DOHH2 (cell line): ENCODE measurements around the gene GPR42.

ENCODE experiments used
- H3F3A ChIP-seq: fragments of 200-600 bp; sonication (generic), shearing (Covaris generic); 2 replicates; pipeline ENCODE4 v1.6.0; 2016; ENCODE audit warnings: antibody characterized with exemption, mild to moderate bottlenecking; ENCODE audit not compliant: control insufficient read depth, insufficient read depth
- H3K27ac ChIP-seq: fragments of 200-600 bp; sonication (generic); 2 replicates; pipeline ENCODE4 v1.5.1; 2014; ENCODE audit warnings: low read depth, mild to moderate bottlenecking, low read length, moderate library complexity
- H3K27me3 ChIP-seq: fragments of 200-600 bp; sonication (generic); 2 replicates; pipeline ENCODE4 v1.6.1; 2014; ENCODE audit warnings: mild to moderate bottlenecking, low read length, mixed read lengths; ENCODE audit not compliant: control insufficient read depth
- H3K36me3 ChIP-seq: fragments of 200-600 bp; sonication (generic); 2 replicates; pipeline ENCODE4 v1.6.1; 2014; ENCODE audit warnings: mild to moderate bottlenecking, low read length, moderate library complexity, mixed read lengths; ENCODE audit not compliant: control insufficient read depth
- H3K4me1 ChIP-seq: fragments of 200-600 bp; sonication (generic); 2 replicates; pipeline ENCODE4 v1.6.1; 2014; ENCODE audit warnings: mild to moderate bottlenecking, low read length, mixed read lengths; ENCODE audit not compliant: control insufficient read depth
- H3K4me2 ChIP-seq: fragments of 200-600 bp; sonication (generic); 2 replicates; pipeline ENCODE4 v1.6.0; 2014; ENCODE audit warnings: mild to moderate bottlenecking, low read length, moderate library complexity
- H3K4me3 ChIP-seq: fragments of 200-600 bp; sonication (generic); 2 replicates; pipeline ENCODE4 v1.5.1; 2014; ENCODE audit warnings: mild to moderate bottlenecking, low read length, mixed read lengths
- H3K79me2 ChIP-seq: fragments of 200-600 bp; sonication (generic); 2 replicates; pipeline ENCODE4 v1.6.1; 2014; ENCODE audit warnings: mild to moderate bottlenecking, low read length, mixed read lengths; ENCODE audit not compliant: control insufficient read depth
- H3K9me2 ChIP-seq: fragments of 200-600 bp; sonication (generic); replicated peaks from 2 replicates; pipeline ENCODE4 v1.6.1; 2014; ENCODE audit warnings: mild to moderate bottlenecking, low read length, mixed read lengths; ENCODE audit not compliant: control insufficient read depth
- H3K9me3 ChIP-seq: fragments of 200-600 bp; sonication (generic); 2 replicates; pipeline ENCODE4 v1.6.1; 2014; ENCODE audit warnings: antibody characterized with exemption, low read length, mixed read lengths; ENCODE audit not compliant: control insufficient read depth, insufficient read depth
- H4K20me1 ChIP-seq: fragments of 200-600 bp; sonication (generic); 2 replicates; pipeline ENCODE4 v1.6.0; 2014; ENCODE audit warnings: low read depth, mild to moderate bottlenecking, antibody characterized with exemption, low read length, moderate library complexity; ENCODE audit not compliant: control insufficient read depth, insufficient read depth
- EZH2phosphoT487 ChIP-seq: fragments of 200-600 bp; sonication (generic); IDR thresholded peaks from 2 replicates; pipeline ENCODE4 v1.6.1; 2017; ENCODE audit warnings: borderline replicate concordance, mild to moderate bottlenecking, antibody characterized with exemption, low read length, moderate library complexity, mixed read lengths
- TF ChIP-seq, protein P1 (sequence below): fragments of 200-600 bp; sonication (generic); IDR thresholded peaks from one replicate; pipeline ENCODE4 v1.5.1; 2014; ENCODE audit warnings: antibody characterized with exemption, mild to moderate bottlenecking, low read depth, low read length; ENCODE audit not compliant: poor library complexity, severe bottlenecking

The GPR42 gene

DNA sequence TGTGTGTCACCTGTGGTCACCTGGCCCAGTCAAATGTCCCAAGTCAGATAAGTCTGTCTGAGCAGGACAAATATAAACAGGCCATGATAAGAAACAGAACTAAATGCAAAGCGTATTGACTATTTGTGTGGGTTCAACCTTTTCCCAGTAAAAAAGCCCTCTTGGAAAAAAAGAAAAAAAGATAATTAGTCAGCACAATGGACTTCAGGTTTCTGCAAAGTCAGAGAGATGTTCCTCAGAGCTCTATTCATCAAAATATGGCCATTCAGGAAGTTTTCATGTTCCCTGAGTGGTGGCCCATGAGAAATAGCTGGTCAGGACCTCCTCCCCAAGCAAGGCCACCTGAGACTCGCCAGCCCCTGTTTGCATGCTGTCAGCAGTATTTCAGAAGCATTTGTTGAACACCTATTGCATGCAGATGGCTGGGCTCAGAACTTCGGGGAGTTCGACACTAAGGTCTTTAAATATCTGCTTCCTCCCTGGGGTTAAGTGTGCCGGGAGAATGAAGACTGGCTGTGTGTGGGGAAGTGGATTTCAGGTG lies 9.9 kb upstream of the GPR42 start:
- no peak overlapping the region for H3K4me2 ChIP-seq
- H4K20me1 ChIP-seq = no peaks in the 10 kb centered on the region
- peaks cover 51% of the 10 kb centered on the region for H3K27me3 ChIP-seq
- H3K9me2 ChIP-seq = no peaks in the 10 kb centered on the region
- H3K36me3 ChIP-seq = no peaks in the 10 kb centered on the region
- H3F3A ChIP-seq = no peaks in the 10 kb centered on the region
- no peaks in the 10 kb centered on the region for H3K9me3 ChIP-seq
- H3K27ac ChIP-seq = no peak overlapping the region
- H3K79me2 ChIP-seq = no peaks in the 10 kb centered on the region
- no peak overlapping the region for H3K4me3 ChIP-seq
- TF ChIP-seq, protein P1, sequence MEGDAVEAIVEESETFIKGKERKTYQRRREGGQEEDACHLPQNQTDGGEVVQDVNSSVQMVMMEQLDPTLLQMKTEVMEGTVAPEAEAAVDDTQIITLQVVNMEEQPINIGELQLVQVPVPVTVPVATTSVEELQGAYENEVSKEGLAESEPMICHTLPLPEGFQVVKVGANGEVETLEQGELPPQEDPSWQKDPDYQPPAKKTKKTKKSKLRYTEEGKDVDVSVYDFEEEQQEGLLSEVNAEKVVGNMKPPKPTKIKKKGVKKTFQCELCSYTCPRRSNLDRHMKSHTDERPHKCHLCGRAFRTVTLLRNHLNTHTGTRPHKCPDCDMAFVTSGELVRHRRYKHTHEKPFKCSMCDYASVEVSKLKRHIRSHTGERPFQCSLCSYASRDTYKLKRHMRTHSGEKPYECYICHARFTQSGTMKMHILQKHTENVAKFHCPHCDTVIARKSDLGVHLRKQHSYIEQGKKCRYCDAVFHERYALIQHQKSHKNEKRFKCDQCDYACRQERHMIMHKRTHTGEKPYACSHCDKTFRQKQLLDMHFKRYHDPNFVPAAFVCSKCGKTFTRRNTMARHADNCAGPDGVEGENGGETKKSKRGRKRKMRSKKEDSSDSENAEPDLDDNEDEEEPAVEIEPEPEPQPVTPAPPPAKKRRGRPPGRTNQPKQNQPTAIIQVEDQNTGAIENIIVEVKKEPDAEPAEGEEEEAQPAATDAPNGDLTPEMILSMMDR = no peak
- no peak; the same call in 1 of the 2 replicates for TF ChIP-seq EZH2phosphoT487
- H3K4me1 ChIP-seq = peaks cover 5% of the 10 kb centered on the region

DNA sequence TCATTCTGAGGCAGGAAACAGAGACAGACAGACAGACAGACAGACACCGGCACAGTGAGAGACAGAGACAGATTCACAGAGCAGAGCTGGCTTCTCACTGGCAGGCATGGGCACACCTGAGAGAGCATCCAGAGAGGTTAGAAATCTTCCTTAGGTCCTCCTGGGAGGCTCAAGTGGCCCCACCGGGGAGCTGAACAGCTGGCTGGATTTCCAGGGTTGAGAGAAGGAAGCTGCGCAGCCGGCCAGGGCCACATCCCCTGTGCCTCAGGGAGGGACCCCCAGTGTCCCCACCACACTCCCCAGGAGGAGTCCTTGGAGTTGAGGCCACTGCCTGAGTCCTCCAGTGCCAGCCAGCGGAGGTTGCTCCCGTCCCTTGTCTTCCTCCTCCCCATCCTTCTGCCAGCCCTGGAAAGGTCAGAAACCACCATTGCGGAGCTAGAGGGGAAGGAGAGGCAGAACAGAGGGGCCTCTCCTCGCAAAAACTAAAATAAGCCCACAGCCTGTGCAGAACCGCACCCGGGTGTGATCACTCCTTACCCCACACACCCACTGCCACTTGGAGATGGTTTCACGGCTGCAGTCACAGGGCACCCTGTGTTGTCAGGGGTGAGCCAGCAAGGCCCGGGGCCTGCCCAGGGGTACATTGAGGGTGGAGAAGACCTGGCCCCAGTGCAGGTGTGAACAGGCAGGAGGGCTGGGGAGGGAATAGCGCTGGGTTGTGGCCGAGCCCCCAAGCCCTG lies 8.4 kb upstream of the GPR42 start:
- no peak overlapping the region for H3K4me2 ChIP-seq
- TF ChIP-seq EZH2phosphoT487 = no peak
- TF ChIP-seq, protein P1 = no peak
- H3K27me3 ChIP-seq = peaks cover 48% of the 10 kb centered on the region
- no peaks in the 10 kb centered on the region for H3K36me3 ChIP-seq
- H3K9me3 ChIP-seq = no peaks in the 10 kb centered on the region
- no peaks in the 10 kb centered on the region for H3K79me2 ChIP-seq
- H3K27ac ChIP-seq = no peak overlapping the region
- H3K4me1 ChIP-seq = no peaks in the 10 kb centered on the region
- no peaks in the 10 kb centered on the region for H3F3A ChIP-seq
- H3K4me3 ChIP-seq = no peak overlapping the region
- no peaks in the 10 kb centered on the region for H4K20me1 ChIP-seq
- no peaks in the 10 kb centered on the region for H3K9me2 ChIP-seq

DNA sequence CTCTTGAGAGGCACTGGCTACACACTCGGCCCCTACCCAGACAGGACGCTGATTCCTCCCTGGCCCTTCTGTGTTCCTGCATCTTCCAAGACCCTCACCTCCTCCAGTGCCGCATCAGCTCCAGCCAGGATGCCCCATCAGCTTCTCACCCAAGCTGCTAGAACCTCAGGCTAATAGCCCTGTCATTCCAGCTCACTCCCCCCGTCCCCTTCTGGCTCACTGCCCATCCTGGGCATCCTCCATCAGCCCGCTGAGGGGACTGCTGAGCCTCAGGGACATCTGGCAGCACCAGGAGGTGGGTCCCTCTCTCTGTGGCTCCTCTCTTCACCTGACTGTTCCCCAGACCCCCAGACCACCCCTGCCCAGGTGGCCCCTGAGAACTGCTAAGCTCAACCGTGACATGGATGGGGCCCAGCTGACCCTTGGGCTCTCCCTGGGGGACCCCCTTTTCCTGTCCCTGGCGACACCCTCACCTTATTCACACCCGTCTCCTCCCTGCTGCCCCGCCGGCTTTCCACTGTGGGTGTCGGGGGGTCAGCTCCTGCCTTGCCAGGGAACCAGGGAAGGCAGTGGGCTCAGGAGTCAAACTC lies 7.8 kb upstream of the GPR42 start:
- H3K36me3 ChIP-seq = no peaks in the 10 kb centered on the region
- no peaks in the 10 kb centered on the region for H3F3A ChIP-seq
- no peak overlapping the region for H3K27ac ChIP-seq
- no peaks in the 10 kb centered on the region for H3K9me3 ChIP-seq
- H4K20me1 ChIP-seq = no peaks in the 10 kb centered on the region
- peaks cover 48% of the 10 kb centered on the region for H3K27me3 ChIP-seq
- TF ChIP-seq, protein P1 = no peak
- TF ChIP-seq EZH2phosphoT487 = no peak
- H3K79me2 ChIP-seq = no peaks in the 10 kb centered on the region
- H3K4me2 ChIP-seq = no peak overlapping the region
- H3K4me3 ChIP-seq = no peak overlapping the region
- no peaks in the 10 kb centered on the region for H3K9me2 ChIP-seq
- H3K4me1 ChIP-seq = no peaks in the 10 kb centered on the region
